IMR-90 (cell line): ENCODE measurements around the gene PCGF3.

Source experiments
- CEBPB ChIP-seq: IDR thresholded peaks from 2 replicates; pipeline ENCODE4 v1.6.1; 2012; ENCODE audit warnings: low read depth, low read length, improper control_type of control experiment
- CHD1 ChIP-seq: IDR thresholded peaks from 2 replicates; pipeline ENCODE4 v1.6.1; 2012; ENCODE audit warnings: low read depth, low read length, improper control_type of control experiment
- CTCF ChIP-seq: conservative IDR thresholded peaks from 2 replicates; pipeline ENCODE4 v1.5.1; 2012; ENCODE audit warnings: mild to moderate bottlenecking, low read depth, low read length, improper control_type of control experiment
- ELK1 ChIP-seq: fragments of 150-350 bp; IDR thresholded peaks from 2 replicates; pipeline ENCODE4 v1.6.1; 2016; ENCODE audit warnings: low read depth, mild to moderate bottlenecking, low read length, moderate library complexity, borderline replicate concordance
- FOS ChIP-seq: fragments of 150-350 bp; IDR thresholded peaks from 2 replicates; pipeline ENCODE4 v1.6.1; 2016; ENCODE audit warnings: low read depth, low read length
- MAFK ChIP-seq: IDR thresholded peaks from 2 replicates; pipeline ENCODE4 v1.6.1; 2012; ENCODE audit warnings: low read depth, low read length, improper control_type of control experiment
- MAZ ChIP-seq: IDR thresholded peaks from 2 replicates; pipeline ENCODE4 v1.6.1; 2012; ENCODE audit warnings: low read depth, mild to moderate bottlenecking, low read length, improper control_type of control experiment, moderate library complexity, borderline replicate concordance
- MXI1 ChIP-seq: IDR thresholded peaks from 2 replicates; pipeline ENCODE4 v1.6.1; 2012; ENCODE audit warnings: low read depth, mild to moderate bottlenecking, low read length, moderate library complexity, borderline replicate concordance
- NFE2L2 ChIP-seq: fragments of 150-350 bp; IDR thresholded peaks from 2 replicates; pipeline ENCODE4 v1.6.1; 2016; ENCODE audit warnings: low read depth, mild to moderate bottlenecking, low read length
- POLR2A ChIP-seq: IDR thresholded peaks from 2 replicates; pipeline ENCODE4 v1.6.1; 2012; ENCODE audit warnings: mild to moderate bottlenecking, low read depth, low read length
- RAD21 ChIP-seq: IDR thresholded peaks from 2 replicates; pipeline ENCODE4 v1.6.1; 2012; ENCODE audit warnings: low read length, improper control_type of control experiment
- RCOR1 ChIP-seq: IDR thresholded peaks from 2 replicates; pipeline ENCODE4 v1.6.1; 2012; ENCODE audit warnings: mild to moderate bottlenecking, low read length, improper control_type of control experiment; ENCODE audit not compliant: insufficient replicate concordance
- RFX5 ChIP-seq: IDR thresholded peaks from 2 replicates; pipeline ENCODE4 v1.8.0; 2012; ENCODE audit warnings: low read depth, mild to moderate bottlenecking, low read length, moderate library complexity
- SMC3 ChIP-seq: fragments of 150-350 bp; IDR thresholded peaks from 2 replicates; pipeline ENCODE4 v1.6.1; 2016; ENCODE audit warnings: low read depth, mild to moderate bottlenecking, antibody characterized with exemption, low read length, moderate library complexity

GRCh38 chr4:675036-675882 is 30.4 kb upstream of the PCGF3 start:
- TF ChIP-seq CTCF (no peak), SMC3 (no peak), POLR2A (no peak), CEBPB (no peak), MXI1 (no peak), RCOR1 (no peak), MAFK (no peak), RAD21 (no peak), RFX5 (no peak), MAZ (no peak), ELK1 (no peak), NFE2L2 (no peak), FOS (no peak), CHD1 (no peak)
